SW480 (cell line): Measurements from ENCODE around the gene MTIF2.
A peak's percentile ranks its signal among the peaks of the same experiment; 100 is the strongest.
"Not testable (repeated sequence)": the region's sequence is repeated elsewhere in the genome, so short reads cannot be mapped to it uniquely, and the experiment has no call there.

ENCODE experiments used
- DNase-seq: peaks from one replicate; pipeline ENCODE4 v3.0.0-alpha.2; 2016; ENCODE audit warnings: low spot score

Gene MTIF2, protein sequence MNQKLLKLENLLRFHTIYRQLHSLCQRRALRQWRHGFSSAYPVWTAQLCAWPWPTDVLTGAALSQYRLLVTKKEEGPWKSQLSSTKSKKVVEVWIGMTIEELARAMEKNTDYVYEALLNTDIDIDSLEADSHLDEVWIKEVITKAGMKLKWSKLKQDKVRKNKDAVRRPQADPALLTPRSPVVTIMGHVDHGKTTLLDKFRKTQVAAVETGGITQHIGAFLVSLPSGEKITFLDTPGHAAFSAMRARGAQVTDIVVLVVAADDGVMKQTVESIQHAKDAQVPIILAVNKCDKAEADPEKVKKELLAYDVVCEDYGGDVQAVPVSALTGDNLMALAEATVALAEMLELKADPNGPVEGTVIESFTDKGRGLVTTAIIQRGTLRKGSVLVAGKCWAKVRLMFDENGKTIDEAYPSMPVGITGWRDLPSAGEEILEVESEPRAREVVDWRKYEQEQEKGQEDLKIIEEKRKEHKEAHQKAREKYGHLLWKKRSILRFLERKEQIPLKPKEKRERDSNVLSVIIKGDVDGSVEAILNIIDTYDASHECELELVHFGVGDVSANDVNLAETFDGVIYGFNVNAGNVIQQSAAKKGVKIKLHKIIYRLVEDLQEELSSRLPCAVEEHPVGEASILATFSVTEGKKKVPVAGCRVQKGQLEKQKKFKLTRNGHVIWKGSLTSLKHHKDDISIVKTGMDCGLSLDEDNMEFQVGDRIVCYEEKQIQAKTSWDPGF

DNA sequence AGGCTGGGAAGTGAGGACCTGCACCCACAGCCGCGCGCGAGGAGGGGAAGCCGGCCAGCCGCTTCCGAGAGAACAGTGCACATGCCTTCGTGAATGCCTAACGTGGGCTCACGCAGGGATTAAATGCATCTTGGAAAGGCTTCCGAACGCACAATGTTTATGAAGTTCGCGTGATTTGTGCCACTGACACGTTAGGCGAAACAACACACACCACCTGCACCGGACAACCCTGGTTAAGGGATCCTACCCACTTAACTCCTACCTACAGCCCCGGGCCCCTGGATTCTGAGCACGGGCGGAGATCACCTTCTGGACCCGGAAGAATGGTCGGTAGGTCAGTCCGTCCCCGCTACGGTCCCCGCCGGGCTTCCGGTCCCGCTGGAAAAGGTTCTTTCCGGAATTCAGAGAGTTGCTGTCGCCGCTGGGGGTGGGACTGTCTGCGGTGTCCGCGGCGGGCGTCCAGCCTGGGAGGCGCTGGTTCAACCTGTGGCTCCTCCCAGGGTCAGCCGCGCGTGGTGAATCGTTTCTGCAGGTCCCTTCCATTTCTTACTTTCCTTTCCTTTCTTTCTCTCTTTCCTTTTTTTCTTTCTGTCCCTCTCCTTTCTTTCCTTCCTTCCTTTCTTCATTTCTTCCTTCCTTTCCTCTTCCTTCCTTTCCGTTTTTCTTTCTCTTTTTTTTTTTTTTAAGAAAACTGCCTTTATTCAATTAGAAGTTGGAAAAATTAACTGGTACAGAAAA is at the start of gene MTIF2:
Gene MTIF2, minus strand, starts transcription at position 325 of the 738 bp plus-strand sequence. CDS start 5,373 bp downstream, outside the sequence.
- peak; percentile 97 for DNase-seq

DNA sequence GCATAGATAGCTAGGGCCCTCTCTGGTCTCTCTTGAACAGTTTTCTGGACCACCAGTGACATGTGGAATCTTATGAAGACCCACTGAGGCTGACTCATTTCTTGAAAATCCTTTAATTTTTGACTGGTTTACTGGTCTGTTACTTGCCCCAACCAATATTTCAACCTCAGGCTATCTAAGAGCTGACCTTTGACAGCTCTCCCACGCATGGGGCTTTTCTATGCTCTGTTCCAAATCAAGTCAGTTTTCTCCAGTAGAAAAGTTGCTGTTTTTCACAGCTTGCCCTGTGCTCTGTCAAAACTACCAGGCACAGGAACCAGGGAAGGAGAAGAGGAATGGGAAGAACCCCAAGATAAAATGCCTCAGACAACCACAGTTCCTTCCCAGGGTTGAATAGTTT is 46.0 kb upstream of the MTIF2 start:
- no peak for DNase-seq

DNA sequence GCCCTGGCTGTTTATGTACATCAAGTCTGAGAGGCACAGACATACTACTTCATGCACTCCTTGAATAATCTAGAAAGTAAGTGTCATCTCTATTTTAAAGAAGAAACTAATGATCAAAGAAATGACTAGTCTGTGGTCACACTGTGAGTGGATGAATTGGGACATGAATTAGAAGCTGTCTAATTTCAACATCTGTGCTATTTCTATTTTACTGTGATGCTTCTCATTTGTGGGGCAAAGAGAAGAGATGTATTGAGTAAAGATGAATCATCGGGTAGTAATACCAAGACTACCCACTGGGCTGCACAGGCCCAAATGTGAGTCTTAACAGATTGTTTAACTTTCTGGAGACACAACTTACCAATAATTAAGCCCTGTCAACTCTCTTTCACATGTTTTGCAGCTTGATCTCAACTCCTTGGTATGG is 42.4 kb upstream of the MTIF2 start:
- no peak for DNase-seq

DNA sequence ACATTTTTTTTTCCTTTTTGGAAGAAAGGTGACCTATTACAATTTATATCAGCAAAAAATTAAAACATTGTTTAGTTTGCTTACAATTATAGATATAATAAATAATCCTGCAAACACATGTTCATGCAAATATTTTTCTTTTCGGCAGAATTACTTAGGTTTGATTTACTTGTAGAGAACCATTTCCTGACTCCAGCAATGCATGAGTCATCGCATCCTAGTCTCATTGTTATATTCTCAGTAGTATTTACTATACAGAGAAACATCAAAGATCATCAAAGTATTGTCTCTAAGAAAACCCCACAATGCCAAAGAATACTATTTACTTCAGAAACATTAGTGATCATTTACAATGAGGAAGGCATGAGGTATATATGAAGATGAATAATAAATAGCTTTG is 40.4 kb upstream of the MTIF2 start:
- DNase-seq, result no peak

DNA sequence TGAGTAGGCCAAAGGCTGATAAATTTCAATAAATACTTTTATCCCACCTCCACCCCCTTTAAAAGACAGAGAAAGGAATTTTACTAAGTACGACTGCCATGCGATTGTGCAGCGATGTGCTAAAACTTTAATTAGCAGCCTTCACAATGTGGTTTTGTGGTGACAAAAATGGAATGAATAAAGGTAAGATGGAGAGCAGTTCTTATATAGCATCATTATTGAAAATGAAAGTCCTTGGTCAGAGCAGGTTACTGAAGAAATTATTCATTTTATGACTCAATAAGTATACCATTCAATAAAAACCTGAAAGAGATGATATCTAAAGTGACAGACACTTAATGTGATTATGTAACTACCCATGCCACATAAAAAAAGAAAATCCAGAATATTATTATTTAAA is 33.2 kb upstream of the MTIF2 start:
- no peak for DNase-seq

DNA sequence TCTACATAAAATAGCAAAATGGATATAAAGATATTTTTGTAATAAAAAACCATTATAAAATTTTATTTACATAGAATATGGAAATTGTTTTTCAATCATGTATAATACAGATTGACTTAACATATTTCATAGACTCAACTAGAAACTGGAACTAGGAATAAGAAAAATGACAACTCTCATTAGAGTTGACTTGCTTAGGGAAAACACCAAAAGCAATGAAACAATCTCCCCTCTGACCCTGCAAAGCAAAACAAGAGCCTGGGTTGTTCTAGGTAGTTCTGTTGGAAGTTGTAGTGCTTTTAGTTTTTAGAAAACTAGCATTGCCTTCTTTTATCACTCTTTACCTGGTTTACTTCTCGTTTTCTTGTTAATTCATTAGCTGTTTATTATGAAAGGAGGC is 32.2 kb upstream of the MTIF2 start:
- DNase-seq, result no peak

DNA sequence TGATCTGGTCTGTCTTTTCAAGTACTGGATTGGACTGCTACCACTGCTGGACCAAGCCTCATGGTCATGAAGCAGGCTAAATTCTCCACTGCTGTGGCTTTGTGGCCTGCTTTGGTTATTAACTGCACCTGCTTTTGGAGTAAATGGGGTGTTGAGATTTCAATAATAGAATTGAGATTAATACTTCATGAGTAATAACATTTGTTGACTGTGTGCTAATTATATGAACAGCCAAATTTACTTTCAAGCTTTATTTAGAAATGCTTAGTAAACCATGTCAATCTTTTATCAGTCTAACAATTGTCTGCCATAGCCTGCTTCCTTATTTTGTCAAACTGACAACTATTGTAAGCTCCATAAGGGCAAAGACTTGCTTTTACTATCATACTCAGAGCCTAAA is 27.4 kb upstream of the MTIF2 start:
- DNase-seq, result no peak

DNA sequence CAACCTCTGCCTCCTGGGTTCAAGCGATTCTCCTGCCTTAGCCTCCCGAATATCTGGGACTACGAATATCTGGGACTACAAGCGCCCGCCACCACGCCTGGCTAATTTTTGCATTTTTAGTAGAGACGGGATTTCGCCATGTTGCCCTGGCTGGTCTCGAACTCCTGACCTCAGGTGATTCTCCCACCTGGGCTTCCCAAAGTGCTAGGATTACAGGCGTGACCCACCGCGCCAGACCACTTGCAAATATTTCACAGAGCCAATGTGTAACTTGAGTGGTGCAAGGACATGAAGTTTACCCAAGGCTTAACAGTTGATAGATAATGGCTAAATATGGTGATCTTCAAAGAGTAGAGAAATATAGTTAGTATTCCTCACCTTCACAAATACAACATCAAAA is 14.1 kb upstream of the MTIF2 start:
- no peak for DNase-seq

DNA sequence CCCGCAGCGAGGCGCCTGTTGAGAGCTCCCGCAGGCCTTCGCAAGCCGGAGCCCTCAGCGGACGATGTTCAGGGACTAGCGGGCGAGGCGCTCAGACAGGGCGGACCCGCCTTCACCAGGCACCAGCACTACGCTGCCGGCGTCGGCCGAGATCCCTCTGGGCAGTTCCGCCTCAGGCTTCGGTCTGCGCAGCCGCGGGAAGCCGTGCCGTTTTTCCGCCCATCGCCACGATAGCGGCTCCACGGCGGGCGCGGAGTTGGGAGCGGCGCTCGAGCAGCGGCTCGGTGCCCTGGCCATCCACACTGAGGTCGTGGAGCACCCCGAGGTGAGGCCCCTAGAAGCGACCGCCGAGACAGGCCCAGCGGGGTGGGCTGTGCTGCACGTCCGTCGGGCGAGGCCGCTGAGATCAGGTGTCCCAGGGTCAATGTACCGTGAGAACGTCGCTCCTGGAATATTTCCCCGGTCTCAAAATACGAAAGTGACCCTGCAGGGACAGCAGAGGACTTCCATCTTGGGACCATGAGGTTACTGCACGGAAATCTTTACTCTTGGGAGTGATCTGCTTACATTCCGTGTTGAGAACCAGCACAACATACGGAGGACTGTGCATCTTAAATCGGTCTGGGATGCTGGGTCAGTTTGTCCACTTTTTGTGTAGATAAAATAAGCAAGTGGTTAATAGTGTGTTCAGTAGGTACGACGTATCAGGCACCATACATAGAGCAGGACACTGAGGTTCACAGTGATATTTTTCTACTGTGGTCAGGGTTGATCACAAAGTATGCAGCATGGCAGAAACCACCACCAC is 13.3 kb upstream of the MTIF2 start:
- peak; percentile 93 for DNase-seq

DNA sequence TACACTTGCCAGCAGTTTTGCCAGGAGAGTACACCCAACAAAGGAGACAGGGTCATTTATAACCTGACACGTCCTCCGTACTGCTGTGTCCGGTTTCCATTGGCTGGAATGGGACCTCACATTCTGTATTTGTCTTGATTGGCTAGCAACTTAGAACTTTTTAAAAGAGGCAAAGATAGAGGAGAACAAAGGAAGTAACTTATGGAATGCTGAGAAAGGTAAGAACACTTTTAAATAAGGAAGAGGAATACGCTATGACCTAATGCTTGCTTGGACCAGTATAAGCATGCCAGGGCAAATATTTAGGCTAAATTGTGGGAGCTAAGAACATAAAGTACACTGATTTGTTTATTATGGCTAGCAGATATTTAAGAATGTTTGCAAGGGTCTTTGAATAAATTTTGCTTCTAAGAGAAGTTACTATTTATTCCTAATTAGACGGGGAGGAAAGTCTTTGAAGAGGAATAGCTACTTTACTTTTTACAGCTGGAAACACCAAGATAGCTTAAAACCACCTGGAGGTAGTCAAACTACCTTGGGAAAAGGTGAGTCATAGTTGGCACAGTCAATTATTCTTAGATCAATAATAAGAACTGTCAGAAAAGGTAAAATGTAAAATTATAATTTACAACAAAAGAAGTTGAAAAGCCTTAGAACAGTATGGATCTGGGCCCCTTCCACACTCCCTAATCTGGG is 12.0 kb upstream of the MTIF2 start:
- not testable (repeated sequence) for DNase-seq

DNA sequence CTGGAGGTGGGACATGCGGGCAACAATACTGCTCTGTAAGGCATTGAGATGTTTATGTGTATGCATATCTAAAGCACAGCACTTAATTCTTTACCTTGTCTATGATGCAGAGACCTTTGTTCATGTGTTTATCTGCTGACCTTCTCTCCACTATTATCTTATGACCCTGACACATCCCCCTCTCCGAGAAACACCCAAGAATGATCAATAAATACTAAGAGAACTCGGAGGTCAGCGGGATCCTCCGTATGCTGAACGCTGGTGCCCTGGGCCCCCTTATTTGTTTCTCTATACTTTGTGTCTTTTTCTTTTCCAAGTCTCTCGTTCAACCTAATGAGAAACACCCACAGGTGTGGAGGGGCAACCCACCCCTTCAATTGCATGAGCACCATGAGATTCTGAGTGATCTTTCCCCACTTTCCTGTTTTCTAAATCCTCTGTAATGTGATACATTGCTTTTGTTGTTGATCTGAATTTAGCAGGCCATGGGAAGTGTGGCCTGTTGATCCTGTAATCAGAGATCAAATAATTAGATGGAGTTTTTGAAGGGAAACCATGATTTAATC is 10.9 kb upstream of the MTIF2 start:
- DNase-seq, result not testable (repeated sequence)

DNA sequence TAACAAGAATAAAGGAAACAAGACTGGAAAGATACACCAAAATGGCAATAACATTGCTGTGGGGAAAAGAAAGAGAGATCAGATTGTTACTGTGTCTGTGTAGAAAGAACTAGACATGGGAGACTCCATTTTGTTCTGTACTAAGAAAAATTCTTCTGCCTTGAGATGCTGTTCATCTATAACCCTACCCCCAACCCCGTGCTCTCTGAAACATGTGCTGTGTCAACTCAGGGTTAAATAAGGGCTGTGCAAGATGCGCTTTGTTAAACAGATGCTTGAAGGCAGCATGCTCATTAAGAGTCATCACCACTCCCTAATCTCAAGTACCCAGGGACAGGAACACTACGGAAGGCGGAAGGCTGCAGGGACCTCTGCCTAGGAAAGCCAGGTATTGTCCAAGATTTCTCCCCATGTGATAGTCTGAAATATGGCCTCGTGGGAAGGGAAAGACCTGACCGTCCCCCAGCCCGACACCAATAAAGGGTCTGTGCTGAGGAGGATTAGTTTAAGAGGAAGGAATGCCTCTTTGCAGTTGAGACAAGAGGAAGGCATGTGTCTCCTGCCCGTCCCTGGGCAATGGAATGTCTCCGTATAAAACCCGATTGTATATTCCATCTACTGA is 10.3 kb upstream of the MTIF2 start:
- not testable (repeated sequence) for DNase-seq

DNA sequence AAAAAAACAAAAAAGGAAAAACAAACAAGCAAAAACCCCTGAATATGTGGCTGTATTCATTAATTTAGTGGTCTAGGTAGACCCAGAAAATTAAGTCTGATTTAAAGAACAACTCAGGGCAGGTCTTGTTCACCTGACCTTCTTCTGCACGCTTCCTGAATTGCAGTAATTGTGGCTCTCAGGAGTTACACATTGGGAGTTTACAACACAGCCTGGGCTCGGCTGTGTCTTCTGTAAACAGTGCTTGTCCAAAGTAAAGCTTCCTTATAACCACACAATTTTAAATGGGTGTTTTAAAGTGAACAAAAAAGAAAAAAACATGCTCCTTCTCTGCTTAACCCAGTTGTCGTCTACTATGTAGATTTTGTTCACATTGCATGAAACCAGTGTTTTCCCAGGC is 8.3 kb upstream of the MTIF2 start:
- no peak for DNase-seq

DNA sequence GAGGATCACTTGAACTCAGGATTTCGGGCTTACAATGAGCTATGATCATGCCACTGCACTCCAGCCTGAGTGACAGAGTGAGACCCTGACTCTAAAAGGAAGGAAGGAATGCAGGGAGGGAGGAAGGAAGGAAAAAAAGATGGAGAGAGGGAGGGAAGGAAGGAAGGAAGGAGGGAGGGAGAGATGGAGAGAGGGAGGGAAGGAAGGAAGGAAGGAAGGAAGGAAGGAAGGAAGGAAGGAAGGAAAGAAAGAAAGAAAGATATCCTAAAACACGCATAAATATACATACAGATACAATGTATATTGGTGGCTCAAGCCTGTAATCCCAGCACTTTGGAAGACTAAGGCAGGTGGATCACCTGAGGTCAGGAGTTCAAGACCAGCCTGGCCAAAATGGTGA is 5.3 kb upstream of the MTIF2 start:
- not testable (repeated sequence) for DNase-seq

DNA sequence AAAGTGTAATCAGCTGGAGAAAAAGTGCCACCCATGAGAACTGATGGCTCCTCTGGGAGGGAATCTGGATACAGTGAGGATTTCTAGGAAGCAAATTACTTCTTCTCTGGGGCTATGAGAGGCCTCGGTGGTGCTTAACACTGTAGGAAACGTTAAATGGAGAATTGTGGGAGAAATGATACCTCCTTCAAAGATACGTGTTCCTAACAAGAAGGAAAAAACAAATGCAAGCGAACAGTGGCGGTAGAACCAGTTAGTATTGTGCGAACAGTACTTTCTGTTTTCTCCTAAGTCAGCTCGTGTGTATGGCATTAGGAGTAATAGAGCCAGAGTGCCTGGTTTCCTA is 587 bp upstream of the MTIF2 start:
- DNase-seq, result peak; percentile 38

DNA sequence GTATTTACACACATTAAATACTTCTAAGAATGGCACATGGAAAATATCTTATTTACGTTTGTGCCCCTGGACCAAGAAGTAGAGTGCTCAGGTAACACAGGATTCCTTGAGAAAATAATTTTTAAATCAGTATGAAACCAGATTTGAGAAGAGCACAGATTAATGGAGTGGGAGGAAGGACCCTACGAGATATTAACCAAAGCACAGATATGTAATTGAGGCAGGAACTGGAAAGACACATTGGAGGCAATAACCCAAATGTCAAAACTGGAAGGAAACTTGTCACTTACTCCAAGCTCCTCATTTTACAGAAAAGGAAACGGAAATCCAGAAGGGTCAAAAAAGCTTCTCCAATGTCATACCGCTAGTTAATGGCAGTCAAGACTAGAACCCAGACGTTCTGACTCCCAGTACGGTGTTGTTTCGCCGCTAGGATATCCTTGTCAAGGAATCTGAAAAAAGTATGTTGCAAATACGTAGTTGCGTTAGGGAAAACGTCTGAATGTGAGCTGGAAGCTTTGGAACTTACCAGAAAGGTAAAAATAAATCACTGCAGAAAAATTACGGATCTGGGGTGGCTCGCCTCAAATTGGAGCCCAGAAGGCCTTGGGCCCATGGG is 634 bp downstream of the MTIF2 start:
- no peak for DNase-seq

DNA sequence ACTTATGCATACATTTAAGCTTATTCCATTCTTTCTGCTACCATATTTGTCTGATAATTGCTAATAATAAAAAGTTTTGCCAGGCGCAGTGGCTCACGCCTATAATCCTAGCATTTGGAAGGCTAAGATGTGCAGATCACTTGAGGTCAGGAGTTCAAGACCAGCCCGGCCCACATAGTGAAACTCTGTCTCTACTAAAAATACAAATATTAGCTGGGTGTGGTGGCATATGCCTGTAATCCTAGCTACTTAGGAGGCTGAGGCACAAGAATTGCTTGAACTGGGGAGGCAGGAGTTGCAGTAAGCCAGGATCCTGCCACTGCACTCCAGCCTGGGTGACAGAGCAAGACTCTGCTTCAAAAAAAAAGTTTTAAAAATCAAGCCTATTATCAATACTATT is 9.4 kb downstream of the MTIF2 start:
- DNase-seq, result not testable (repeated sequence)

DNA sequence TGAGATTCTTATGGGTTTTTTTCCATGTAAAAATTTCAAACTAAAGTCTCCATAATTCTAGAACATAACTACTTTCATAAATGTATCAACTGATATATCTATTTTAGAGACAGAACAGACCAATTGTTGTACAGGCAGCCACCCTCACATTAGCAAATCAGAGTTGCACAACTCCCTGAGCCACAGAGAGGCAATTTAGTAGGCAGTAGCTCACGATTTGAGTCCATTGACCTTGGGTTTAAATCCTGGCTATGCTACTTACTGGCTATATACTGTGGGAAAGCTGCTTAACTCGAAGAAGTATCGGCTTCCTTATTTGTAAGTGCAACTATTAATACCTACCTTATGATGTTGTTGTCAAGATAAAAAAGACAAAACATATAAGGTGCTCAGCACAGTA is 16.2 kb downstream of the MTIF2 start:
- no peak for DNase-seq

DNA sequence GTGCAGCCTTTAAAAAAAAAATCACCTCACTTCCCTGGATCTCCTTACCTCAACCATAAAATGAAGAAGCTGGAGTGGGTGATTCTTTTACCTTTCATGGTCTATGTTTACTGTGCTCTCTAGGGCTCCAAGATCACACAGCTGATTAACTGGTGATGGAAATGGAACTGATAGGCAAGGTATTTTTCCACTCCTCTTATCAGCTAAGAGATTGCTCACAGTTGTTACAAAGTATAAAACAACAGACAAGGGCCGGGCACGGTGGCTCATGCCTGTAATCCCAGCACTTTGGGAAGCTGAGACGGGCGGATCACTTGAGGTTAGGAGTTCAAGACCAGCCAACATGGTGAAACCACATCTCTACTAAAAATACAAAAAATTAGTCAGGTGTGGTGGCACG is 22.0 kb downstream of the MTIF2 start:
- no peak for DNase-seq

DNA sequence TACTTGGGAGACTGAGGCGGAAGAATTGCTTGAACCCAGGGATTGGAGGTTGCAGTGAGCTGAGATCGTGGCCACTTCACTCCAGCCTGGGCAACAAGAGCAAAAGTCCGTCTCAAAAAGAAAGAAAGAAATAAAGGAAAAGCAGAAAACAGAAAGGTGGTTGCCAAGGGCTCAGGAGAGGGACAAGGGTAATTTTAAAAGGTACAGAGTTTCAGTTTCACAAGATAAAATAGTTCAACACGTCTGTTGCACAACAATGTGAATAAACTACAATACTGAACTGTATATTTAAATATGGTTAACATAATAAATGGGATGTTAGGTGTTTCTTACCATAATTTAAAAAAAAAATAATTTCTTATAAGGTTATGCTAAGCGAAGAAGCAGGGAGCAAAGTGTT is 23.6 kb downstream of the MTIF2 start:
- DNase-seq, result no peak
